ENCODE data around the gene BCKDHB. TPM values are rescaled to one million over a fixed set of nuclear protein-coding genes. Genes with fewer than 3 reads are reported as not detected.
"Not testable (repeated sequence)": the region's sequence is repeated elsewhere in the genome, so short reads cannot be mapped to it uniquely, and the experiment has no call there.

Gene BCKDHB
- total RNA-seq, 1 donor from 2014 or later, result 16.2 TPM

- TF ChIP-seq POLR2AphosphoS5 (IDR thresholded peaks at IDR 0.05; ENCODE audit: insufficient read depth in 1 of 2, low read depth in 1 of 2) (no peak), POLR2A (IDR thresholded peaks at IDR 0.05) (no peak), CTCF (IDR thresholded peaks at IDR 0.05) (no peak)
- no peak overlapping the region for H3K4me3 ChIP-seq
- DNase-seq (ENCODE audit: extremely low spot score in 2 of 2), result no peak
- no peaks in the 10 kb centered on the region for H3K36me3 ChIP-seq
- H3K4me1 ChIP-seq, result peaks cover 9% of the 10 kb centered on the region
- intact Hi-C loops (cut with DNase I), result no loop called here
- H3K9me3 ChIP-seq, result no peaks in the 10 kb centered on the region
- no peaks in the 10 kb centered on the region for H3K27me3 ChIP-seq
- no peak overlapping the region for H3K27ac ChIP-seq
Observed at GRCh38 chr6:80104520-80104919, 2.0 kb upstream of the BCKDHB start.

- no peaks in the 10 kb centered on the region for H3K36me3 ChIP-seq
- TF ChIP-seq CTCF (IDR thresholded peaks at IDR 0.05) (no peak), POLR2A (IDR thresholded peaks at IDR 0.05) (no peak), POLR2AphosphoS5 (IDR thresholded peaks at IDR 0.05; ENCODE audit: insufficient read depth in 1 of 2, low read depth in 1 of 2) (no peak)
- no peaks in the 10 kb centered on the region for H3K9me3 ChIP-seq
- H3K27ac ChIP-seq, result peak overlapping the region; percentile 10
- intact Hi-C loops (cut with DNase I), result no loop called here
- peaks cover 9% of the 10 kb centered on the region for H3K4me1 ChIP-seq
- H3K4me3 ChIP-seq, result peak overlapping the region; percentile 69 to 80
- H3K27me3 ChIP-seq, result no peaks in the 10 kb centered on the region
- no peak for DNase-seq (ENCODE audit: extremely low spot score in 2 of 2)
Observed at GRCh38 chr6:80105972-80106417, 476 bp upstream of the BCKDHB start.

GRCh38 chr6:80122576-80122975 lies 16.1 kb downstream of the BCKDHB start:
- DNase-seq (ENCODE audit: extremely low spot score in 2 of 2); H3K4me1 ChIP-seq; H3K9me3 ChIP-seq; H3K27ac ChIP-seq; H3K36me3 ChIP-seq; H3K27me3 ChIP-seq; H3K4me3 ChIP-seq; intact Hi-C loops (cut with DNase I): not testable (repeated sequence)

- Histone ChIP-seq H3K9me3 (no peaks in the 10 kb centered on the region), H3K4me3 (no peak overlapping the region), H3K27me3 (no peaks in the 10 kb centered on the region), H3K27ac (no peak overlapping the region), H3K36me3 (no peaks in the 10 kb centered on the region), H3K4me1 (no peaks in the 10 kb centered on the region)
- no peak for DNase-seq (ENCODE audit: extremely low spot score in 2 of 2)
- intact Hi-C loops (cut with DNase I), result no loop called here
- TF ChIP-seq CTCF (IDR thresholded peaks at IDR 0.05), result no peak
- TF ChIP-seq POLR2AphosphoS5 (IDR thresholded peaks at IDR 0.05; ENCODE audit: insufficient read depth in 1 of 2, low read depth in 1 of 2), result no peak
- TF ChIP-seq POLR2A (IDR thresholded peaks at IDR 0.05), result no peak
Observed at GRCh38 chr6:80126657-80127345, 20.3 kb downstream of the BCKDHB start.

- Histone ChIP-seq H3K9me3 (no peaks in the 10 kb centered on the region), H3K4me1 (no peaks in the 10 kb centered on the region), H3K27me3 (no peaks in the 10 kb centered on the region), H3K4me3 (no peak overlapping the region), H3K27ac (no peak overlapping the region), H3K36me3 (no peaks in the 10 kb centered on the region)
- DNase-seq (ENCODE audit: extremely low spot score in 2 of 2), result no peak
- intact Hi-C loops (cut with DNase I), result no loop called here
- TF ChIP-seq POLR2AphosphoS5 (IDR thresholded peaks at IDR 0.05; ENCODE audit: insufficient read depth in 1 of 2, low read depth in 1 of 2) (no peak), POLR2A (IDR thresholded peaks at IDR 0.05) (no peak)
Observed at GRCh38 chr6:80129485-80129884, 23.0 kb downstream of the BCKDHB start.

- no peaks in the 10 kb centered on the region for H3K36me3 ChIP-seq
- no peaks in the 10 kb centered on the region for H3K9me3 ChIP-seq
- no peaks in the 10 kb centered on the region for H3K27me3 ChIP-seq
- intact Hi-C loops (cut with DNase I), result no loop called here
- no peak overlapping the region for H3K27ac ChIP-seq
- H3K4me1 ChIP-seq, result no peaks in the 10 kb centered on the region
- TF ChIP-seq CTCF (IDR thresholded peaks at IDR 0.05) (peak in 1 of 3 experiments; percentile 28), POLR2A (IDR thresholded peaks at IDR 0.05) (no peak), POLR2AphosphoS5 (IDR thresholded peaks at IDR 0.05; ENCODE audit: insufficient read depth in 1 of 2, low read depth in 1 of 2) (no peak)
- H3K4me3 ChIP-seq, result no peak overlapping the region
- DNase-seq (ENCODE audit: extremely low spot score in 2 of 2), result no peak
Observed at GRCh38 chr6:80133020-80133419, 26.5 kb downstream of the BCKDHB start.

Data from vagina (tissue), 2 donors.